DND-41 (cell line): ENCODE measurements around the gene IL17RE.
"Not testable (repeated sequence)": the region's sequence is repeated elsewhere in the genome, so short reads cannot be mapped to it uniquely, and the experiment has no call there.

Experiments
- ATAC-seq: fragments of 200-7000 bp; cut with Tn5 transposase; 3 replicates; pipeline ENCODE4 v1.9.1; 2021; ENCODE audit warnings: low read depth; ENCODE audit not compliant: insufficient read depth
- DNase-seq: peaks from one replicate; pipeline ENCODE4 v3.0.0-alpha.2; 2020
- H2AFZ ChIP-seq: 2 replicates; pipeline ENCODE4 v1.6.0; 2012; ENCODE audit warnings: low read depth, low read length
- H3K27ac ChIP-seq: 2 replicates; pipeline ENCODE4 v1.5.1; 2012; ENCODE audit warnings: low read length, inconsistent platforms
- H3K27me3 ChIP-seq: fragments of 200-600 bp; sonication (generic); 2 replicates; pipeline ENCODE4 v1.6.0; 2012; ENCODE audit warnings: low read length, mild to moderate bottlenecking, inconsistent platforms; ENCODE audit not compliant: insufficient read depth, poor library complexity
- H3K36me3 ChIP-seq: 2 replicates; pipeline ENCODE4 v1.5.1; 2012; ENCODE audit warnings: low read length, inconsistent platforms; ENCODE audit not compliant: insufficient read depth
- H3K4me1 ChIP-seq: 2 replicates; pipeline ENCODE4 v1.5.1; 2012; ENCODE audit warnings: mild to moderate bottlenecking, low read length; ENCODE audit not compliant: insufficient read depth
- H3K4me2 ChIP-seq: 2 replicates; pipeline ENCODE4 v1.6.0; 2012; ENCODE audit warnings: mild to moderate bottlenecking, moderate library complexity, low read length, inconsistent platforms; ENCODE audit not compliant: insufficient read depth
- H3K4me3 ChIP-seq, 2 experiments: fragments of 200-600 bp in 1 of 2; shearing (Covaris generic) in 1 of 2; 2 replicates each; pipeline ENCODE4 v1.5.1; 2012 to 2016; ENCODE audit warnings: inconsistent platforms in 2 of 2, low read length in 2 of 2, mild to moderate bottlenecking in 2 of 2, low read depth in 1 of 2, moderate library complexity in 1 of 2
- H3K79me2 ChIP-seq: 2 replicates; pipeline ENCODE4 v1.6.0; 2012; ENCODE audit warnings: low read length, inconsistent platforms; ENCODE audit not compliant: insufficient read depth
- H3K9ac ChIP-seq: 2 replicates; pipeline ENCODE4 v1.6.0; 2012; ENCODE audit warnings: low read depth, mild to moderate bottlenecking, inconsistent platforms, low read length, moderate library complexity
- H3K9me3 ChIP-seq: 2 replicates; pipeline ENCODE4 v1.5.1; 2012; ENCODE audit warnings: low read length, moderate library complexity, mild to moderate bottlenecking, inconsistent platforms; ENCODE audit not compliant: insufficient read depth, severe bottlenecking
- H4K20me1 ChIP-seq: 2 replicates; pipeline ENCODE4 v1.6.0; 2012; ENCODE audit warnings: low read length; ENCODE audit not compliant: insufficient read depth
- CTCF ChIP-seq: IDR thresholded peaks from 2 replicates; pipeline ENCODE4 v1.5.1; 2012; ENCODE audit warnings: borderline replicate concordance, low read length, moderate library complexity, mild to moderate bottlenecking; ENCODE audit not compliant: poor library complexity, severe bottlenecking; ENCODE audit errors: extremely low read depth
- EZH2 ChIP-seq: IDR thresholded peaks from 3 replicates; pipeline ENCODE4 v1.6.1; 2012; ENCODE audit warnings: borderline replicate concordance, low read depth, mild to moderate bottlenecking, moderate library complexity, low read length, inconsistent platforms; ENCODE audit not compliant: severe bottlenecking

Gene IL17RE

GRCh38 chr3:9898467-9899241 is 4.0 kb upstream of the IL17RE start:
- Histone ChIP-seq H3K9me3 (no peaks in the 10 kb centered on the region), H3K27ac (no peak overlapping the region)
- DNase-seq = no peak

GRCh38 chr3:9899289-9899791 is 3.3 kb upstream of the IL17RE start:
- Histone ChIP-seq H3K4me1 (peaks cover 27% of the 10 kb centered on the region), H2AFZ (no peak overlapping the region), H3K27me3 (no peaks in the 10 kb centered on the region), H3K9ac (no peak overlapping the region), H3K4me2 (no peak overlapping the region), H3K36me3 (no peaks in the 10 kb centered on the region), H4K20me1 (no peaks in the 10 kb centered on the region), H3K27ac (no peak overlapping the region), H3K79me2 (no peaks in the 10 kb centered on the region; the same call in 1 of the 2 replicates), H3K4me3 (no peak overlapping the region), H3K9me3 (no peaks in the 10 kb centered on the region)
- TF ChIP-seq CTCF = no peak
- ATAC-seq (no peak), DNase-seq (no peak)

More at GRCh38 chr3:9898467-9899241, 4.0 kb upstream of the IL17RE start:
- Histone ChIP-seq H4K20me1 (peaks cover 2% of the 10 kb centered on the region; the same call in 1 of the 2 replicates), H3K4me2 (no peak overlapping the region), H3K79me2 (no peaks in the 10 kb centered on the region; the same call in 1 of the 2 replicates), H3K4me3 (no peak overlapping the region), H3K27me3 (no peaks in the 10 kb centered on the region), H3K36me3 (peaks cover 3% of the 10 kb centered on the region; the same call in 1 of the 2 replicates), H3K9ac (no peak overlapping the region), H3K4me1 (peaks cover 26% of the 10 kb centered on the region), H2AFZ (no peak overlapping the region)
- no peak for ATAC-seq
- no peak for TF ChIP-seq EZH2
- TF ChIP-seq CTCF = no peak

GRCh38 chr3:9900965-9901415 is 1.7 kb upstream of the IL17RE start:
- not testable (repeated sequence) for H3K79me2 ChIP-seq, ATAC-seq, H3K9me3 ChIP-seq, H3K4me2 ChIP-seq, H3K27me3 ChIP-seq, H3K36me3 ChIP-seq, DNase-seq, H4K20me1 ChIP-seq, H3K9ac ChIP-seq, H3K4me3 ChIP-seq, H3K27ac ChIP-seq, H2AFZ ChIP-seq
- H3K4me1 ChIP-seq = peaks cover 27% of the 10 kb centered on the region

- H2AFZ ChIP-seq = no peak overlapping the region
- H3K4me2 ChIP-seq = peak overlapping the region; percentile 29; the same call in 1 of the 2 replicates
- H3K4me3 ChIP-seq = no peak overlapping the region
- H3K4me1 ChIP-seq = peaks cover 27% of the 10 kb centered on the region
- no peaks in the 10 kb centered on the region for H3K9me3 ChIP-seq
- TF ChIP-seq CTCF (no peak), EZH2 (no peak)
- ATAC-seq = peak; percentile 92
- no peak overlapping the region; the same call in 1 of the 2 replicates for H3K9ac ChIP-seq
- peak overlapping the region; percentile 51 for H3K27ac ChIP-seq
- no peaks in the 10 kb centered on the region for H3K79me2 ChIP-seq
- peak; percentile 78 for DNase-seq
- H3K36me3 ChIP-seq = no peaks in the 10 kb centered on the region
- H3K27me3 ChIP-seq = no peaks in the 10 kb centered on the region
- H4K20me1 ChIP-seq = no peaks in the 10 kb centered on the region
These were observed 681 bp upstream of the IL17RE start for GRCh38 chr3:9901967-9902366.
